HG02852 (cell line): ENCODE data around the gene ZCCHC3.
A peak's percentile ranks its signal among the peaks of the same experiment; 100 is the strongest.
"Not testable (repeated sequence)": the region's sequence is repeated elsewhere in the genome, so short reads cannot be mapped to it uniquely, and the experiment has no call there.

Experiments used
- ATAC-seq: cut with Tn5 transposase; IDR thresholded peaks from one replicate; pipeline ENCODE4 v1.9.1; 2021; ENCODE audit warnings: mild to moderate bottlenecking, moderate library complexity; ENCODE audit not compliant: unreplicated experiment

The ZCCHC3 gene

GRCh38 chr20:297098-297924 lies at the start of gene ZCCHC3:
ZCCHC3 (plus strand) TSS chr20:297570; CDS start chr20:297587, 17 bp downstream.
- peak; percentile 78 for ATAC-seq

GRCh38 chr20:251354-251753 lies 46.0 kb upstream of the ZCCHC3 start:
- ATAC-seq = no peak

- no peak for ATAC-seq
These were observed 44.6 kb upstream of the ZCCHC3 start for GRCh38 chr20:252801-253200.

GRCh38 chr20:253447-253846 lies 43.9 kb upstream of the ZCCHC3 start:
- ATAC-seq = not testable (repeated sequence)

- ATAC-seq = no peak
These were observed 40.0 kb upstream of the ZCCHC3 start, which contains the start of gene DEFB132 for GRCh38 chr20:257419-257818. DEFB132 (plus strand) TSS chr20:257724; CDS start chr20:257779, 55 bp downstream.

- no peak for ATAC-seq
These were observed 39.0 kb upstream of the ZCCHC3 start for GRCh38 chr20:258269-258858.

GRCh38 chr20:258963-259362 lies 38.4 kb upstream of the ZCCHC3 start:
- no peak for ATAC-seq

GRCh38 chr20:259981-260380 lies 37.4 kb upstream of the ZCCHC3 start:
- ATAC-seq = no peak

GRCh38 chr20:263701-264100 lies 33.7 kb upstream of the ZCCHC3 start:
- ATAC-seq = no peak

GRCh38 chr20:266596-267562 lies 30.5 kb upstream of the ZCCHC3 start:
- ATAC-seq = peak; percentile 76

- ATAC-seq = no peak
These were observed 26.9 kb upstream of the ZCCHC3 start for GRCh38 chr20:270517-270916.

- no peak for ATAC-seq
These were observed 26.3 kb upstream of the ZCCHC3 start for GRCh38 chr20:271069-271468.

- ATAC-seq = no peak
These were observed 25.8 kb upstream of the ZCCHC3 start for GRCh38 chr20:271528-271927.

GRCh38 chr20:272718-273117 lies 24.7 kb upstream of the ZCCHC3 start:
- ATAC-seq = no peak

GRCh38 chr20:273884-274283 lies 23.5 kb upstream of the ZCCHC3 start:
- ATAC-seq = no peak

GRCh38 chr20:275791-276190 lies 21.6 kb upstream of the ZCCHC3 start:
- ATAC-seq = no peak

GRCh38 chr20:276620-277495 lies 20.5 kb upstream of the ZCCHC3 start:
- ATAC-seq = no peak

GRCh38 chr20:277496-277781 lies 19.9 kb upstream of the ZCCHC3 start:
- ATAC-seq = no peak

GRCh38 chr20:278181-278580 lies 19.2 kb upstream of the ZCCHC3 start:
- no peak for ATAC-seq
